CD14-positive monocyte (primary cell): Measurements from ENCODE around the gene COL9A3. TPM values are rescaled to one million over a fixed set of nuclear protein-coding genes. Genes with fewer than 3 reads are reported as not detected.

Source experiments
- DNase-seq, 3 donors: peaks; one replicate each; pipeline ENCODE4 v3.0.0-alpha.2; 2011 to 2022
- H2AFZ ChIP-seq: 2 replicates; pipeline ENCODE4 v1.6.0; 2012; ENCODE audit warnings: mild to moderate bottlenecking, low read depth, low read length, inconsistent platforms; ENCODE audit not compliant: insufficient read depth, poor library complexity, severe bottlenecking
- H3K27ac ChIP-seq, 2 donors: 1 replicate in 1 of 2; 2 replicates in 1 of 2; pipeline ENCODE4 v1.5.1; 2012 to 2013; ENCODE audit warnings: low read length in 2 of 2, control low read depth in 1 of 2, inconsistent platforms in 1 of 2, low read depth in 1 of 2, mild to moderate bottlenecking in 1 of 2
- H3K27me3 ChIP-seq, 2 donors: one replicate each; pipeline versions ENCODE4 v1.6.0 to v1.6.1; 2011 to 2013; ENCODE audit warnings: low read length in 2 of 2; ENCODE audit not compliant: control insufficient read depth in 2 of 2, insufficient read depth in 2 of 2
- H3K36me3 ChIP-seq, 2 donors: replicated peaks in 1 of 2; 1 replicate in 1 of 2; 2 replicates in 1 of 2; pipeline versions ENCODE4 v1.5.1 to v1.6.1; 2012 to 2013; ENCODE audit warnings: low read length in 2 of 2, control low read depth in 1 of 2, inconsistent platforms in 1 of 2, mild to moderate bottlenecking in 1 of 2; ENCODE audit not compliant: insufficient read depth in 2 of 2, control insufficient read depth in 1 of 2
- H3K4me1 ChIP-seq, 2 donors: 1 replicate in 1 of 2; 2 replicates in 1 of 2; pipeline versions ENCODE4 v1.5.1 to v1.6.1; 2012 to 2013; ENCODE audit warnings: low read length in 2 of 2, control low read depth in 1 of 2, inconsistent platforms in 1 of 2, mild to moderate bottlenecking in 1 of 2, moderate library complexity in 1 of 2; ENCODE audit not compliant: insufficient read depth in 2 of 2, control insufficient read depth in 1 of 2
- H3K4me2 ChIP-seq: replicated peaks from 2 replicates; pipeline ENCODE3; 2012; ENCODE audit warnings: low read length, moderate library complexity, mild to moderate bottlenecking; ENCODE audit not compliant: poor library complexity, severe bottlenecking; ENCODE audit errors: extremely low read depth
- H3K4me3 ChIP-seq, 3 experiments: fragments of 200-600 bp in 1 of 3; sonication (generic) in 1 of 3; replicated peaks in 1 of 3; 1 replicate in 2 of 3; 2 replicates in 1 of 3; pipeline ENCODE4 v1.5.1; 2011 to 2013; ENCODE audit warnings: low read length in 3 of 3, mild to moderate bottlenecking in 3 of 3, control low read depth in 2 of 3, low read depth in 2 of 3, inconsistent platforms in 1 of 3, moderate library complexity in 1 of 3
- H3K79me2 ChIP-seq: 2 replicates; pipeline ENCODE4 v1.6.0; 2012; ENCODE audit warnings: mild to moderate bottlenecking, control low read depth, inconsistent platforms, low read length, moderate library complexity; ENCODE audit not compliant: insufficient read depth
- H3K9ac ChIP-seq: 2 replicates; pipeline ENCODE4 v1.6.0; 2017; ENCODE audit warnings: low read length, mild to moderate bottlenecking; ENCODE audit not compliant: insufficient read depth, poor library complexity, severe bottlenecking
- H3K9me3 ChIP-seq, 2 donors: replicated peaks in 1 of 2; 1 replicate in 1 of 2; 2 replicates in 1 of 2; pipeline versions ENCODE4 v1.5.1 to v1.6.1; 2012 to 2013; ENCODE audit warnings: low read length in 2 of 2, control low read depth in 1 of 2; ENCODE audit not compliant: control insufficient read depth in 1 of 2, insufficient read depth in 1 of 2
- H4K20me1 ChIP-seq: 2 replicates; pipeline ENCODE4 v1.6.0; 2012; ENCODE audit warnings: mild to moderate bottlenecking, low read length, control low read depth, moderate library complexity; ENCODE audit not compliant: insufficient read depth
- H3K27ac Mint-ChIP-seq, 7 donors: one replicate each; pipeline ENCODE4 v1.8.0; 2020; ENCODE audit warnings: mild to moderate bottlenecking in 7 of 7, mixed read lengths in 7 of 7, moderate library complexity in 6 of 7, inconsistent platforms in 2 of 7
- H3K27me3 Mint-ChIP-seq, 3 donors: one replicate each; pipeline ENCODE4 v1.8.0; 2021 to 2022; ENCODE audit warnings: low read depth in 3 of 3, mild to moderate bottlenecking in 3 of 3, mixed read lengths in 3 of 3, moderate library complexity in 3 of 3, inconsistent platforms in 1 of 3
- H3K36me3 Mint-ChIP-seq, 2 donors: one replicate each; pipeline ENCODE4 v1.8.0; 2020; ENCODE audit warnings: mixed read lengths in 2 of 2, inconsistent platforms in 1 of 2, mild to moderate bottlenecking in 1 of 2
- H3K4me1 Mint-ChIP-seq: one replicate; pipeline ENCODE4 v1.8.0; 2020; ENCODE audit warnings: mild to moderate bottlenecking, mixed read lengths
- H3K4me3 Mint-ChIP-seq, 2 donors: one replicate each; pipeline ENCODE4 v1.8.0; 2020; ENCODE audit warnings: mild to moderate bottlenecking in 2 of 2, mixed read lengths in 2 of 2, moderate library complexity in 1 of 2
- H3K9me3 Mint-ChIP-seq, 7 donors: one replicate each; pipeline ENCODE4 v1.8.0; 2020 to 2022; ENCODE audit warnings: mixed read lengths in 7 of 7, mild to moderate bottlenecking in 6 of 7, moderate library complexity in 6 of 7, inconsistent platforms in 2 of 7
- CTCF ChIP-seq: fragments of 200-600 bp; IDR thresholded peaks from one replicate; pipeline ENCODE4 v1.8.0; 2022; ENCODE audit warnings: antibody characterized with exemption, mild to moderate bottlenecking
- WGBS: methylation state at CpG from one replicate; pipeline ENCODE4 v1.1.5; 2013; ENCODE audit warnings: missing lambda C conversion rate; ENCODE audit not compliant: insufficient coverage; 5-methylcytosine and 5-hydroxymethylcytosine counted together
- intact Hi-C, 2 donors: fragments of 100-400 bp; cut with micrococcal nuclease; formaldehyde crosslinking; loops; one replicate each; pipeline versions ENCODE4 v1.15.0 to v1.15.1; 2023
- polyA plus RNA-seq, 3 donors: library from polyadenylated mRNA; depleted of rRNA in 1 of 3; unstranded in 2 of 3; stranded (reverse) in 1 of 3; fragments of 300-500 nt in 2 of 3; fragments of >200 nt in 1 of 3; fragmentation: Illumina TruSeq in 2 of 3; gene quantifications; 1 replicate in 2 of 3; 2 replicates in 1 of 3; pipeline ENCODE4 v1.2.3, GENCODE V29; 2012 to 2021

The COL9A3 gene
- polyA plus RNA-seq, 3 donors, result 1.8 to 4.4 (median 2.6) TPM

- Histone ChIP-seq H3K9me3 (no peaks in the 10 kb centered on the region), H2AFZ (no peak overlapping the region), H3K27ac (no peak overlapping the region), H3K27me3 (peaks cover 0 to 8% of the 10 kb centered on the region in 2 donors), H3K4me1 (peaks cover 11 to 12% of the 10 kb centered on the region in 2 donors), H3K4me2 (peak overlapping the region; percentile 56), H3K36me3 (no peaks in the 10 kb centered on the region), H4K20me1 (no peaks in the 10 kb centered on the region), H3K79me2 (no peaks in the 10 kb centered on the region), H3K9ac (no peak overlapping the region), H3K4me3 (peak overlapping the region in 1 of 3 experiments; percentile 68)
- Mint-ChIP-seq H3K9me3 (peaks cover 0 to 3% (median 0%) of the 10 kb centered on the region in 7 donors), H3K27me3 (peaks cover 12 to 17% (median 15%) of the 10 kb centered on the region in 3 donors), H3K4me1 (peaks cover 2% of the 10 kb centered on the region), H3K4me3 (no peak overlapping the region), H3K36me3 (no peaks in the 10 kb centered on the region), H3K27ac (no peak overlapping the region)
- no peak for DNase-seq
- TF ChIP-seq CTCF, result no peak
- intact Hi-C loops, result no loop called here
- 94% methylated on average over 37 of the region's 38 CpGs for WGBS
Observed at GRCh38 chr20:62823688-62824475, 7.0 kb downstream of the COL9A3 start.

GRCh38 chr20:62824476-62825332 is 7.9 kb downstream of the COL9A3 start:
- Histone ChIP-seq H3K4me2 (peak overlapping the region; percentile 56), H3K9me3 (no peaks in the 10 kb centered on the region), H3K27ac (no peak overlapping the region), H2AFZ (no peak overlapping the region), H3K4me3 (peak overlapping the region in 1 of 3 experiments; percentile 68), H3K9ac (no peak overlapping the region), H3K36me3 (no peaks in the 10 kb centered on the region), H3K4me1 (peaks cover 8 to 10% of the 10 kb centered on the region in 2 donors), H3K79me2 (no peaks in the 10 kb centered on the region), H4K20me1 (no peaks in the 10 kb centered on the region), H3K27me3 (no peaks in the 10 kb centered on the region)
- H3K9me3 Mint-ChIP-seq, result peaks cover 0 to 3% (median 0%) of the 10 kb centered on the region in 7 donors
- peaks cover 2% of the 10 kb centered on the region for H3K4me1 Mint-ChIP-seq
- peak overlapping the region in 1 of 2 donors; percentile 59 for H3K4me3 Mint-ChIP-seq
- no peaks in the 10 kb centered on the region for H3K36me3 Mint-ChIP-seq
- peaks cover 6 to 9% (median 7%) of the 10 kb centered on the region in 3 donors for H3K27me3 Mint-ChIP-seq
- peak in 2 of 3 donors; percentile 41 to 51 for DNase-seq
- intact Hi-C loops, result no loop called here
- H3K27ac Mint-ChIP-seq, result no peak overlapping the region
- 40% methylated on average over 17 of the region's 36 CpGs for WGBS
- TF ChIP-seq CTCF, result no peak
